C4-2B (cell line): ENCODE measurements around the gene ANKRD39.
A peak's percentile ranks its signal among the peaks of the same experiment; 100 is the strongest.

Source experiments
- ZFX ChIP-seq: fragments of 450-650 bp; IDR thresholded peaks from 2 replicates; pipeline ENCODE4 v1.6.1; 2017
- TF ChIP-seq, protein P1 (sequence below): fragments of 450-650 bp; conservative IDR thresholded peaks from 2 replicates; pipeline ENCODE4 v1.5.1; 2017; ENCODE audit warnings: mild to moderate bottlenecking

DNA sequence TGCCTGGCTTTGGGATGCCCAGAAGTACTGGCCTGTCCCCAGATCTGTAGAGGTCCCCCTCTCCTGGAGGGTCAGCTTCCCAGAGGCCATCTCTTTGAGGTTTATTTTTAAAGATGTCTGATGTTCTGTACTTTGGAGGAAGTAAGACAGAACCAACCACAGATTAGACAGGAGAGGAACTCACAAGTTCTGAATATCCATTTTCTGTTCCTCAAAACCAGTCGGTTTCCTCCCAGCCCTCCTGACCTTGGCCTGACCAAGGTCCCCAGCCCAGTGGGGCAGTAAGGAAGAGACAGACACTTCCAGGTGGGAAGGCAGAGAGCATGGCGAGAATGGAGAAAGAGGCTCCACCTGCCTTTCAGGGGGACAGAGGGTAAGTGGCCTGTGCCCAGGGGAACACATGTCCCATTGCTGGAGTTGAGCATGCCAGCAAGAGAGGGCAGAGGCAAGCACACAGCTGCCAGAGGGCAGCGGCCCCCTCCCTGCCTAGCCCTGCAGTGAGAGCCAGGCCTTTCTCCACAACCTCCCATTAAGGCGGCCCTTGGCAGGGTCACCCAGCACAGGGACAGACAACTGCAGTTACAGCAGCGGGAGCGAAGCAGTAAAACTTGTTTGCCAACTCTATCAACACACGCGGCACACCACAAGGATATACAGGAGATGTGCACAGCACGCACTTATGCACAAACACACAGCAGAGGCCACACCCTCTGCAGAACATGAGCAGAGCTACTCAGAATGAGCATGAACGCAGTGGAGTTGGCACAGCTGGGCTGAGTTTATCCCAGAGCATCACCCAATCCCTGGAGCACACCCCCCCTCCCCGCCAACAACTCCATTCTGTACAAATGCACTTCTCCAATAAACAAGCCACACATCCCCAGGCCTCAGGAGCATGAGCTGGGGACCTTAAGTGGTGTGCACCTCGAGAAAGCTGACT, 30.5 kb upstream of the ANKRD39 start:
- TF ChIP-seq, protein P1, sequence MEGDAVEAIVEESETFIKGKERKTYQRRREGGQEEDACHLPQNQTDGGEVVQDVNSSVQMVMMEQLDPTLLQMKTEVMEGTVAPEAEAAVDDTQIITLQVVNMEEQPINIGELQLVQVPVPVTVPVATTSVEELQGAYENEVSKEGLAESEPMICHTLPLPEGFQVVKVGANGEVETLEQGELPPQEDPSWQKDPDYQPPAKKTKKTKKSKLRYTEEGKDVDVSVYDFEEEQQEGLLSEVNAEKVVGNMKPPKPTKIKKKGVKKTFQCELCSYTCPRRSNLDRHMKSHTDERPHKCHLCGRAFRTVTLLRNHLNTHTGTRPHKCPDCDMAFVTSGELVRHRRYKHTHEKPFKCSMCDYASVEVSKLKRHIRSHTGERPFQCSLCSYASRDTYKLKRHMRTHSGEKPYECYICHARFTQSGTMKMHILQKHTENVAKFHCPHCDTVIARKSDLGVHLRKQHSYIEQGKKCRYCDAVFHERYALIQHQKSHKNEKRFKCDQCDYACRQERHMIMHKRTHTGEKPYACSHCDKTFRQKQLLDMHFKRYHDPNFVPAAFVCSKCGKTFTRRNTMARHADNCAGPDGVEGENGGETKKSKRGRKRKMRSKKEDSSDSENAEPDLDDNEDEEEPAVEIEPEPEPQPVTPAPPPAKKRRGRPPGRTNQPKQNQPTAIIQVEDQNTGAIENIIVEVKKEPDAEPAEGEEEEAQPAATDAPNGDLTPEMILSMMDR = no peak
- peak; percentile 45; the same call in 1 of the 2 replicates for TF ChIP-seq ZFX
